GOT3 (cell line): ENCODE data around the gene CCDC88C.

Source experiments
- DNase-seq: peaks from one replicate; lab custom pipeline; 2025; ENCODE audit warnings: mixed read lengths; lab: John Stamatoyannopoulos, UW

The CCDC88C gene

GRCh38 chr14:91377700-91378652, 39.6 kb downstream of the CCDC88C start:
- no peak for DNase-seq

- DNase-seq, result no peak
Measured at GRCh38 chr14:91376547-91377477, 40.8 kb downstream of the CCDC88C start.

GRCh38 chr14:91375720-91376452, 41.7 kb downstream of the CCDC88C start:
- no peak for DNase-seq

GRCh38 chr14:91374879-91375702, 42.5 kb downstream of the CCDC88C start:
- no peak for DNase-seq

- DNase-seq, result no peak
Measured at GRCh38 chr14:91374287-91374878, 43.2 kb downstream of the CCDC88C start.

GRCh38 chr14:91373591-91374254, 43.9 kb downstream of the CCDC88C start:
- no peak for DNase-seq

GRCh38 chr14:91372671-91373495, 44.7 kb downstream of the CCDC88C start:
- DNase-seq, result no peak

DNA sequence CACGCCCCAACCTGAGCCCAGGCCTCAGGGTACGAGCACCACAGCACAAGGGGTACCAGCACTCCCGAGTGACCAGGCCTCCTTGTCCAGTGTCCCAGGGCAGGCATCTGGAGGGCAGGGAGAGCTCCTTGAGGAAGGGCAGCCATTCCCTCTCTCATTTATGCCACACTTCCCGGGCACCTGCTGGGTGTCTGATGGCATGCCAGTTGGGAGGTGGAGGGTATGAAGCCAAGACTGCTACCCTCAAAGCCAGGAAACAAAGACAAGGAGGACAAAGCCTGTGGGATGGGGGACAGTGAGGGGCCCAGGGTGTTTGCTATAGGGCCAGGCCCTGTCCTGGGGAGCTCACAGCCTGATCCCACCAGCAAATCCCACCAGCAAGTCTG, 45.6 kb downstream of the CCDC88C start:
- DNase-seq, result no peak

DNA sequence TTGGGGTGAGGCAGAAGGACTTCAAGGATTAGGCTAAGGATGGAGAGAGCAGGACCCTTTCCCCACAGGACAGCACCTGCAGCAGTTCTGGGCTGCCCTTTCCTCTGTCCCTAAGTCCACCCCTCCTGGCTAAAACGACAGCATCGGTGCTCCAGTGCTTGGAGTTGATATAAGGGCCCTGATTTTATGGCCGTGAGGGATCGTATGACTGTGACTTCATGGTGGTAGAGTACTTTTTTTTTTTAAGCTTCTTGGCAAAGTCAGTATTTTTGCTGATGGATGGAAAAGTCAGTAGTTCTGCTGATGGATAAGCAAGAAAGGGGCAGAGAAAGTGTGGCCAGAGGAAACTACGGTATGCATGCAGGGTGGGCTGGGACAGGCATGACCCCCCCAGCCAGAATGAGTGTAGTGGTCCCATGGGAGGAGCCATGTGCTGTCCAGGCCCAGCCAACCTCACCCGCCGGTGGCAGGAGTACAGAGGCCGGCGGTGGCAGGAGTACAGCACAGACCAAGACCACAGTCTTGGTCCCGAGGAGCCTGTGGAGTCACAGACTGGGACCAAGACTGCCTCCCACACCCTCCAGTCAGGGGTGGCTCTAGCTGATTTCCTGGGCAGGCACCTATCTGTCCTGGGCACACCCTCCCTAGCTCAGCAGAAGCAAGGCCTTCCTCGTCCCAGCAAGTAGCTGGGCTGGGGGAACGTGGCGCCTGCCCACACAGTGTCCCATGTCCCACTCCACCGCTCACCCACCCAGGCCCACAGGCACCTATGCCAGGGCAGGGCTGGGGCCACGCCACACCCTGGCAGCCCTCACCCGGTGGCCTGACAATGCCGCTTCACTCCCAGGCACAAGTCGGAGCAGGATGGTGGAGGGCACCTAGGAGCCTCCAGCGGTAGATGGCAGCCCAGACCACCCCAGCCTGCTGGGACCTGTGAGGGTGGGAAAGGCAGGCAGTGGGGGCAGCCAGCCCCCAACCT, 46.3 kb downstream of the CCDC88C start:
- DNase-seq, result no peak

DNA sequence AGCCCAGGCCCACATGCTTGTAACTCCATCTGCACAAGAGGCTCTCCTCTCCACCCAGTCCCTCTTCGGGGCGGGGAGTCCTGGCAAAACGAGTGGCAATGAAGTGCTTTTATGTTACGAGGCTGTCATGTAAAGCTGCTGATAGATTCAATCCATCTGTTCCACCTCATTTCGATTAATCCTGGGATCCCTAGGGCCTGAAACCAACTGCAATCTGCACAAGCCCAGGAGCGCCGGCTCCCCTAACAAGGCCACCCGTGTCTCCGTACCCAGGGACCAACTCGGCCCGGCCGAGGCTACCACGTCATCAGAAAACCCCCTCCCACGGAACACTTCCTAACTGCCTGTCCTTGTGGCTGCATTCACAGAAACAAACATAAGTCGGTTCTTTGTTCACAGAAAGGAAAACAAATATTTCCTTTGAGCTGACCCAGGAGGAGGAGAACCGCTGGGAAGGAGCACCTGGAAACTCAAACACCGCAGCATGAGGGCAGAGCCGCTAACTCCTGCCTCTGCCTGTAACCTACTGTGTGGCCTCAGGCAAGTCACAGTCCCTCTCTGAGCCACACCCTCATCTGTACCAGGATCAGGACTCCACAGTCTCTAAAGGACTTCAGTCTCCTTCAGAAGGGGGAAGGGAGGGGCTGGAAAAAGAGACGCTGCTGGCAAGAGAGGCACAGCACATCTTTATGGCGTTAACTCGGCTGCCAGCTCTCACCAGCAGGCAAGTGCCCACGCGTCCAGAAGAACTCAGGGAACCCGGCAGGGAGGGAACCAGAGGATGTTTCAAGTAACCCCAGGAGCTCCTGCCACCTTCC, 47.8 kb downstream of the CCDC88C start:
- no peak for DNase-seq

DNA sequence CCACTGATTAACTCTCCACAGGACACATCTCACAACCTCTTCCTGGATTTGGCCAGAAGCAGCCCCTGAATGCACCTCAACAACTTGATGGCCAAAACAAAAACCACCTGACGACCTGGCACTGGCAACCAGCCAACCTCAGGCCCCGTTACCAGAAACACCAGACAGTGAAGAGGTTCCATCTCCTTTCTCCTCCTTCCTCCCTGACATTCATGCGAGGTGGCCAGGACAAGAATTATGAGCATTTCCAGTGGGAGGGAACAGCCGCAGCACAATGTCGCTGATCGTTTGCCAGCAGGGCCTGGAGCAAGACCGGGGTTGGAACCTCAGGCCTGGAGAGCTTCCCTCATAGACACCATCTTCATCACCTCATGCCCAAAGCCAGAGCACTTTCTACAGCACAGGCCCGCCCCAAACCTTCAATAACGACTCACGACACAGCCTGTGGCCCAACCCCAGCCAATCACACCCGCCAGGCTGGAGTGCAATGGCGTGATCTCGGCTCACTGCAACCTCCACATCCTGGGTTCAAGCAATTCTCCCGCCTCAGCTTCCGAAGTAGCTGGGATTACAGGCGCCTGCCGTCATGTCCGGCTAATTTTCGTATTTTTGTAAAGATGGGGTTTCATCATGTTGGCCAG, 48.7 kb downstream of the CCDC88C start:
- no peak for DNase-seq

GRCh38 chr14:91367173-91368171, 50.1 kb downstream of the CCDC88C start:
- DNase-seq, result no peak

DNA sequence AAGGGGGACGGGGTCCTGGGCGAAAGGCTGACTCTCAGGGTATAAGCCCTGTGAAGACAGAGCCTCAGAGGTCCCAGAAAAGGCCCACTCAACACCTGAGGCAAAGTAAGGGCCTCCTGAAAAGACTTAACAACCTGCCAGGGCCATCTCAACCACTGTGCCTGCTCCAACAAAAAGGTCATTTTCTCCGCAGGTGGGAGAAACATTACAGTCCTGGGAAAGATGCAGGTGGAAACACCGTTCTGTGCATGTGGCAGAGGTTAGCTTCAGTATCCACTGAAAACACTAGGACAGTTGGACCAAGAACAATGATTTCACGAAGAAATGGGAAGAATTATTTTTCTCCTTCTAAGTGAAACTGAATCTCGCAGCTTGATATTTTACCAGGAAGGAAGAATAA, 50.9 kb downstream of the CCDC88C start:
- no peak for DNase-seq

- no peak for DNase-seq
Measured at GRCh38 chr14:91365552-91365951, 52.1 kb downstream of the CCDC88C start.

DNA sequence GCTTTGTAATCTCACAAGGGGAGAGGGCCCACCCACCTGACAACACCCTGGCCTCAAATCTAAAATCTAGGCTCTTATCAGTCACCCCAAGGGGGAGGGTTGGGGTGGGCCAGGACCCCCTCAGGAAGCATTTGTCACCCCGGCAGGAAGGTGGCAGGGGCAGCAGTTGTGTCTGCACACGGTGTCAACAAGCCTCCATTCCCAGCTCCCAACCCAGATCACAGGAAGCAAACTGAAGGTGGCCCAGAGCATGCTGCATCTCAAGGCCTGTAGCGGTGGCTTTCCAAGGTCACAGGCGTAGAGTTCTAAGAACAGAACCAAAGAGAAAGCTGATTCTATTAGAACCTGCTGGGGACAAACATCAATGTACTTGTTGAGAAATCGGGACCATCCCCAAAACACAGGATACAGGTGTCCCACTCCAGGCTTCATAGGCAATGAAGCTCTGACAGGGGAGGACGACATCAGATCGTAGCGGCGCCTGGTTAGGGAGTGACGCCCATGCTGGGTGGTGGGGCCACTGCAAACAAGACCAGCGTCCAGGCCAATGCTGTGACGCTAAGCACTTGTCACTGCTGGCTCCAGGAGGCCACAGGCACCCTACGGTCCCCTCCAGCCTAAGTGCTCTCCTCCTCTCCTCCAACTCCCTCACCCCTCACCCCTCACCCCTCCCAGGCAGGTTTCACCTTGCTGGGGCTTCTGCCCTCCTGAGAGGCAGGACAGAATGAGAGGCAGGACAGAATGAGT, 52.9 kb downstream of the CCDC88C start:
- DNase-seq, result no peak
